Activated CD4-positive, alpha-beta T cell treated with anti-CD3 and anti-CD28 coated beads, Interleukin-2, amount 10 ng/mL, durations not matched to agents 7 days and 5 days (primary cell): ENCODE results near the gene STK32C. TPM values are rescaled to one million over a fixed set of nuclear protein-coding genes. Genes with fewer than 3 reads are reported as not detected.
"Not testable (repeated sequence)": the region's sequence is repeated elsewhere in the genome, so short reads cannot be mapped to it uniquely, and the experiment has no call there.

Source experiments
- CTCF ChIA-PET: fragments of 350-600 bp; sonication (Branson Sonifier 250); formaldehyde crosslinking; loops from one replicate; lab custom pipeline; 2021; ENCODE audit warnings: antibody characterized with exemption; lab: Charles Lee
- POLR2A ChIA-PET: fragments of 350-600 bp; sonication (Branson Sonifier 250); formaldehyde crosslinking; loops from one replicate; lab custom pipeline; 2021; ENCODE audit warnings: antibody characterized with exemption; lab: Charles Lee
- DNase-seq: peaks from one replicate; pipeline ENCODE4 v3.0.0-alpha.2; 2020
- H3K27ac Mint-ChIP-seq: one replicate; pipeline ENCODE4 v1.8.0; 2021; ENCODE audit warnings: mild to moderate bottlenecking, moderate library complexity, mixed read lengths
- H3K27me3 Mint-ChIP-seq: one replicate; pipeline ENCODE4 v1.8.0; 2021; ENCODE audit warnings: mixed read lengths
- H3K36me3 Mint-ChIP-seq: one replicate; pipeline ENCODE4 v1.8.0; 2021; ENCODE audit warnings: low read depth, mixed read lengths
- H3K4me1 Mint-ChIP-seq: one replicate; pipeline ENCODE4 v1.8.0; 2021; ENCODE audit warnings: mixed read lengths
- H3K4me3 Mint-ChIP-seq: one replicate; pipeline ENCODE4 v1.8.0; 2021; ENCODE audit warnings: mild to moderate bottlenecking, moderate library complexity, mixed read lengths
- H3K9me3 Mint-ChIP-seq: one replicate; pipeline ENCODE4 v1.8.0; 2021; ENCODE audit warnings: mixed read lengths
- total RNA-seq, 2 experiments: library from RNA; stranded (reverse); gene quantifications; one replicate each; pipeline ENCODE4 v1.2.3, GENCODE V29; 2021

The STK32C gene
- 10 to 100 TPM; 11.1 to 15.2 TPM for total RNA-seq

DNA sequence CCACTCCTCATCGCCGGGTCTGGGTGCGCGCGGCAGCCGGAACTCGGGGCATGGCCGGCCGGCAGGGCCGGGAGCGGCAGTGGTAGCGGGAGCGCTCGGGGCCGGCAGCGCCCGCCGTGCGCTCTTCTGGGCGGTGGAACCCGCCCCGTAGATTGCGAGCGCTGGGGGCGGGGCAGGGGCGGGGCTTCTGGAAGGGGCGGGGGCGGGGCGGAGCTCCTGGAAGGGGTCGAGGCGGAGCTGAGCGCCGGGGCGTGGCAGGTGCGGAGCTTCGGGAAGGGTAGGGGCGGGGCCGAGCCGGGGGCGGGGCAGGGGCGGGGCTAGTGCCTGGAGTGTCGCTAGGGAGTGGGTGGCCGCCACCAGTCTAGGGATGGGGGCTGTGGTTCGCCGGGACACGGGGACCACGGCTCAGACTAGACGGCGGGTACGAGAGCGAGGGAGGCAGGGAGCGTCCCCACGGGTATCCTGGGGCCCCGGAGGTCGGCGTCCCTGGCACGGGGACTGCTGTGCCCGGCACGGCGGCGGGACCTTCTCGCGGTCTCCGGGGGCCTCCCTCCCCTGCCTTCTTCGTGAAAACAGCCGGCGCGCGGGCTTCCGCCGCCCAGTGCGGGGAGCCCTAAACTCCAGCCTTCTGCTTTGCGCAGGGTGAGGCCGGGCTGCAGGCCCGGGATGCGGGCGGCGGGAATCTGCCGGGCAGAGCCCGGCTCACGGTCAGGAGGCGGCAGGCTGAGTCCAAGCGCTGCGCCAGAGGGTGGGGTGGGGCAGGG is at the start of gene STK32C:
STK32C (minus strand) TSS at position 128 of the 764 bp plus-strand sequence; CDS start at position 11, 117 bp downstream.
- Mint-ChIP-seq H3K27me3 (peaks cover 31% of the 10 kb centered on the region), H3K27ac (peak within 1 kb of the TSS; percentile 74), H3K4me1 (peaks cover 15% of the 10 kb centered on the region), H3K4me3 (peak within 1 kb of the TSS; percentile 78), H3K36me3 (no peaks in the 10 kb centered on the region), H3K9me3 (no peaks in the 10 kb centered on the region)
- POLR2A ChIA-PET = no interaction called here
- peak; percentile 88 for DNase-seq
- CTCF ChIA-PET = no interaction called here

DNA sequence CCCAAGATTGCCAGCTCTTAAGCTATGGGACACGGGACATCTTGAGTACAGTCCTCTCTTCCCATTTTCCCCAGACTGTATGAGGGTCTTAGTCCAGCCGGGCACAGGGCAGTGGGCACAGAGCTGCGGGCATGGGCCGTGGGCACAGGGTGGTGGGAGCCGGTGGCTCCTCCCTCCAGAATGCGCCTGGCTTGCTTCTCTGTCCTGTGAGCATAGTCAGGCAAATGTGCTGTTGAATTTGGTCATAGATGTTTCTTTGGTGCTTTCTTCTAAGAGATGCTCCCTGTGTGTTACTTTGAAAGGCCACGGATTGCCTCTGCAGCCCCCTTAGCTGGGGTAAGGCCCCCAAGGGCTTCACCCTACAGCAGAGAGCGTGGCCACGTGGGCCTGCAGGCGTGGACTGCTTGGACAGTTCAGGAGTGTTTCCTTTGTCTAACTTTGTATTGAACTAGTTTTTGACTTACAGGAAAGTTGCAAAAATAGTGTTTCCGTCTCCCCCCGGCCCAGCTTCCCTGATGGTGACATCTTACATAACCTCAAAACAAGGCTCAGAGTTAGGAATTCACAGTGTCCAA is 49.0 kb upstream of the STK32C start:
- Mint-ChIP-seq H3K36me3 (no peaks in the 10 kb centered on the region), H3K4me3 (no peak overlapping the region), H3K9me3 (peaks cover 2% of the 10 kb centered on the region), H3K27me3 (no peaks in the 10 kb centered on the region), H3K4me1 (peaks cover 2% of the 10 kb centered on the region), H3K27ac (no peak overlapping the region)
- DNase-seq = no peak
- ChIA-PET POLR2A (no interaction called here), CTCF (no interaction called here)

DNA sequence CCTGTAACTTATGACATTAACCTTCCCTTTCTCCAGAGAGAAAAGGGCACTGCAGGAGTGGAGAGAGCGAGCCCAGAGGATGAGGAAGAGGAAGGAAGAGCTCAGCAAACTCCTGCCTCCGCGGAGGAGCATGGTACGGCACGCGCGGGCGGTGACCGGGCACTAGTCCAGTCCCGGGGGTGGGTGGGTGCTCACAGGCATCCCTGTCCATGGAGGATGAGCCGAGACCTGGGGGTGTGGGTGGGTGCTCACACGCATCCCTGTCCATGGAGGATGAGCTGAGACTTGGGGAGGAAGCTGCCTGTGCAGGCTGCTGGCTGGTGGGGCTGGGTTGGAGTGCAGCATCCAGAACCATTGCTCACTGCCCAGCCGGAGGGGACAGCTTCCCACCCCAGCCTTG is 48.0 kb upstream of the STK32C start:
- Mint-ChIP-seq H3K4me1 (peaks cover 2% of the 10 kb centered on the region), H3K27ac (no peak overlapping the region), H3K36me3 (no peaks in the 10 kb centered on the region), H3K27me3 (no peaks in the 10 kb centered on the region), H3K4me3 (no peak overlapping the region), H3K9me3 (peaks cover 2% of the 10 kb centered on the region)
- POLR2A ChIA-PET = no interaction called here
- CTCF ChIA-PET = no interaction called here
- no peak for DNase-seq

DNA sequence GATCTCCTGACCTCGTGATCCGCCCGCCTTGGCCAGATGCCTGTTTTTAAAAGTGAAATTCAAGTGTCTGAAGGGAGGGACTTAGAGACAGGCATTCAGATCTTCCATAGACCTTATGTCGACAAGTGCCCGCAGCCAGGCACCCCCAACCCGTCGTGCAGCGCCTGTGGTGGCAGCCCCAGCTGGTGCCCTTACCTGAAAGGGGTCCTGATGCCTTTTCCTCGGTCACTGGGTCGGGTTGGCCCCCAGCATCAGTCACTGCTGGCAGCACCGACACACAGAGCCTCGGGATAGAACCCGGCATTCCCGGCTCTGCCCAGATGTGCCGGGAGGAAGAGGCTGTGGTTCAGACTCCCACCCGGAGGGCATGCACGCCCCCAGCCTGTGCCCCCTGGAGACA is 47.5 kb upstream of the STK32C start:
- Mint-ChIP-seq H3K4me1 (peaks cover 2% of the 10 kb centered on the region), H3K9me3 (peaks cover 2% of the 10 kb centered on the region), H3K27ac (no peak overlapping the region), H3K4me3 (no peak overlapping the region), H3K27me3 (no peaks in the 10 kb centered on the region), H3K36me3 (no peaks in the 10 kb centered on the region)
- ChIA-PET POLR2A (no interaction called here), CTCF (no interaction called here)
- DNase-seq = no peak

GRCh38 chr10:132354356-132355094 is 46.8 kb upstream of the STK32C start:
- CTCF ChIA-PET = no interaction called here

DNA sequence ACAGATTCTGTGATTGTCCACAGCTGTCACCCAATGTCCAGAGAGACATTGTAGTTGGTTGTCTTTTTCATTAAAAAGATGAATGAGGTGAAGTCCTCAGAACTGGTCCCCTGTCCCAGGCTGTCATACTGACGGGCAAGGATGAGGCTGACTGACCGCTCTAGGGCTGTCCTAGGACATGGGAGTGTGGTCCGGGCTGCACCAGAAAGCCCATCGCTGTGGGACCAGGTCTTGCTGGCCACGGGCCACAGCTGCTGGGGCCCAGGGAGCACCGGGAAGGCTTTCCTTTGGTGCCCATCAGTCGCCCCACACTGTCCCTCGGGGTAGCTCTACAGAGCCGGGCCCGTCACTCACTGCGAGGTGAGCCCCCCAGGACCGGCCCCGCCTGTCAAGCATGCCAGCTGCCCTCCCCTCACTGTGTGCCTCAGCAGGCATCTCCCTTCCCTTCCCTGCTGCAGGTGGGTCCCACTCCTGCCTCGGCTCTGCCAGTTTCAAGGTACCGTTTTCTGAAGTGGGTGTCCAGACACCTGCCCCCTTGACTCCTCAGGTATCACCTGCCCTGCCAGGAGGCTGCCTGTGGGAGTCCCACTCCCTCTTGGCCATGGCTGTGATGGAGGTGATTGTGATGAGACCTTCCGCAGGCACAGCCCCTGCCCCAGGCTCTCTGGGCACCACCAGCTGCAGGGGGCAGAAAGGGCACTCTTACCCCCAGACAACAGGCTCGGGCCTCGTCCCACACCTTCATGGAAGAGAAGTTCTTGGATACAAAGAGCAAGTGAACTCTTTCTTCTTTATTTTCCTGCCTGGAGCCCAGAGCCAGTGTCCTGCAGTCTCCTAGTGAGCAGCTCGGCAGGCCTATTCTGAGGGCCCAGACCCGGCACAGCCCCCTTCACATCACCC is 46.0 kb upstream of the STK32C start:
- Mint-ChIP-seq H3K4me3 (no peak overlapping the region), H3K36me3 (no peaks in the 10 kb centered on the region), H3K9me3 (peaks cover 2% of the 10 kb centered on the region), H3K27me3 (no peaks in the 10 kb centered on the region), H3K27ac (no peak overlapping the region), H3K4me1 (peaks cover 2% of the 10 kb centered on the region)
- ChIA-PET CTCF (no interaction called here), POLR2A (no interaction called here)
- no peak for DNase-seq

More at GRCh38 chr10:132354356-132355094, 46.8 kb upstream of the STK32C start:
- POLR2A ChIA-PET = no interaction called here
- DNase-seq = no peak
- Mint-ChIP-seq H3K27me3 (no peaks in the 10 kb centered on the region), H3K36me3 (no peaks in the 10 kb centered on the region), H3K27ac (no peak overlapping the region), H3K9me3 (peaks cover 2% of the 10 kb centered on the region), H3K4me1 (peaks cover 2% of the 10 kb centered on the region), H3K4me3 (no peak overlapping the region)

DNA sequence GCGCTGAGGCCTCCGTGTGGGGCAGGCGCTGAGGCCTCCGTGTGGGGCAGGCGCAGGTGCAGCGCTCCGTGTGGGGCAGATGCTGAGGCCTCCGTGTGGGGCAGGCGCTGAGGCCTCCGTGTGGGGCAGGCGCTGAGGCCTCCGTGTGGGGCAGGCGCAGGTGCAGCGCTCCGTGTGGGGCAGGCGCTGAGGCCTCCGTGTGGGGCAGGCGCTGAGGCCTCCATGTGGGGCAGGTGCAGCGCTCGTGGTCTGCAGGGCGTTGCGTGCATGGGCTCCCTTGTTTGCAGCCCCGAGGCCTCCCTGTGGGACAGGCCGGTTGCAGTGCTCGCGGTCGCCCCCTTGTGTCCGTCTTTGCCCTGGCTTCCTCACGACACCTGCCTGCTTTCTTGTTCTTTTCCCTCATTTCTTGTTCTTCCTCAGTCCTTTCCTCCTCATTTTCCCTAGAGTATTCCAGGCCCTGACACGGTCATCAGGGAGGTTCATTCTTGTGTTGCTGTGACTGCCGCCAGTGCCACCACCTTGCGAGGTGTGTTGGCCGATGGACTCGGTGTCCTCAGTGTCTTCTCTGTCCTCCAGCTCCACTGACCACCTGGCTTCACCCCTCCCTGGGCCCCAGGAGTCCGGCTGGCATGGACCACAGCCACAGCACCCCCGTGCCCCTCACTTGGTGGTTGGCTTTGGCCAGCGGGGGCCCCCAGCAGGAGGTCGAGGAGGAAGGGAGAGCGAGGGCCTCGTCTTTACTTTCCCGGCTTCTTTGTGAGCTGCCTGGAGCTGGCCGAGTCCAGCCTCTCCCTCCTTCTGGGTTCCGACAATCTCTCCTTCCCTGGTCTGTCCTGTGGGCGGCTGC is 44.9 kb upstream of the STK32C start:
- H3K36me3 Mint-ChIP-seq, H3K4me1 Mint-ChIP-seq, H3K9me3 Mint-ChIP-seq, H3K4me3 Mint-ChIP-seq, H3K27ac Mint-ChIP-seq, CTCF ChIA-PET, H3K27me3 Mint-ChIP-seq, POLR2A ChIA-PET: not testable (repeated sequence)
- DNase-seq = peak; percentile 79

DNA sequence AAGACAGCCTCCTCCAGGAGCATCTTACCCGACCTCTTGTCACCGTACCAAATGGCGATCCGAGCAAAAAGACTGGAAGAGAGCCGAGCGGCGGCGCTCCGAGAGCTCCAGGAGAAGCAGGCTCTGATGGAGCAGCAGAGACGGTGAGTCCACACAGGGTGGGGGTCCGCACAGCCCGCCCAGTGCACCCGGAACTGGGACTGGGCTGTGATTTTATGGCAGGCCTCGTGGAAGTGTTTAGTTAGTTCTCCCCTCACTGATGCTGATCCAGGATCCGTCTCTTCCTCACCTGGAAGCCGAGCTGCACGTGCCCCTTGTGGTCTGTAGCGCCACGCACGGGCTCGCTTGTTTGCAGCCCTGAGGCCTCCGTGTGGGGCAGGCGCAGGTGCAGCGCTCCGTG is 43.9 kb upstream of the STK32C start:
- no peaks in the 10 kb centered on the region for H3K27me3 Mint-ChIP-seq
- ChIA-PET CTCF (interaction anchor here (1.1 kb wide), 1 partner anchor 13 kb away, joined by 3 read pairs; no protein-coding TSS in a partner anchor), POLR2A (no interaction called here)
- no peak for DNase-seq
- H3K36me3 Mint-ChIP-seq = no peaks in the 10 kb centered on the region
- H3K4me1 Mint-ChIP-seq = peaks cover 2% of the 10 kb centered on the region
- no peak overlapping the region for H3K4me3 Mint-ChIP-seq
- H3K27ac Mint-ChIP-seq = no peak overlapping the region
- no peaks in the 10 kb centered on the region for H3K9me3 Mint-ChIP-seq

DNA sequence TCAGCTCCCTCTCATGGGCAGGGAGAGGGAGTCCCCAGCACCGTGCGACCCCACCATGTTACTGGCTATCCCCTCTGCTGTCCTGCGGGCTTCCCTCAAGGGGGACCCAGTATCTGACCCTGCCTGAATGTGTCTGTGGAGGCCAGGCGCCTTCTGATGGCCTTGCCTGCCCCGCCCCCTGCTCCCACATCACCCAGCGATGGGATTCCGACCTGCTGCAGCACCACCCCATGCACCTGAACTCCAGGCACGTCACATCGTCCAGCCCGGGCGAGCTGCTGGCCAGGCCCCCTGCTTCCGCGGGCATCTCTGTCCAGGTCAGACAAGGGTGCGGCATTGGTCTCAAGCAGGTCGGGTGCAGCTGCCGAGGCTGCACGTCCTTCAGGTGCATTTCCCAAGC is 43.2 kb upstream of the STK32C start:
- Mint-ChIP-seq H3K27ac (no peak overlapping the region), H3K9me3 (no peaks in the 10 kb centered on the region), H3K4me1 (peaks cover 2% of the 10 kb centered on the region), H3K36me3 (no peaks in the 10 kb centered on the region), H3K4me3 (no peak overlapping the region), H3K27me3 (no peaks in the 10 kb centered on the region)
- DNase-seq = no peak
- ChIA-PET POLR2A (no interaction called here), CTCF (interaction anchor here (1.1 kb wide), 1 partner anchor 13 kb away, joined by 3 read pairs; no protein-coding TSS in a partner anchor)

DNA sequence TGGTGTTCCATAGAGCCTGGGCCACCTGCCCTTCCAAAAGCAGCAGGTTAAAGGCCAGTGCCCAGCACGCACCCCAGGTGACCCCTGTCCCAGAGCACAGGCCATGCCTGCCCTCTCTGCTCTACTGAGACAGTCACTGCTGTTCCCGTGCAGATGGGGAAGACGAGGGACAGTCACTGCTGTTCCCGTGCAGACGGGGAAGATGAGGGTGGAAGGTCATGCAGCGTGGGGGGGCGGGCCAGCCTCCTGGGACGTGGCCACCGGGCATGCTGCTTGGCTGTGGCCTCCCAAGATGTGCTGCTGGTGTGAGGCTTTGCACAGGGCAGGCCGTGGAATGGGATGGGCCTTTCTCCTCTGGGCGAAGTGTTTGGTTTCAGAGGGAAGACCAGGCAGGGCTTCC is 42.6 kb upstream of the STK32C start:
- POLR2A ChIA-PET = no interaction called here
- Mint-ChIP-seq H3K27me3 (no peaks in the 10 kb centered on the region), H3K4me3 (no peak overlapping the region), H3K27ac (no peak overlapping the region), H3K9me3 (no peaks in the 10 kb centered on the region), H3K36me3 (no peaks in the 10 kb centered on the region), H3K4me1 (peaks cover 2% of the 10 kb centered on the region)
- DNase-seq = no peak
- CTCF ChIA-PET = no interaction called here

- CTCF ChIA-PET = no interaction called here
- no peaks in the 10 kb centered on the region for H3K36me3 Mint-ChIP-seq
These were observed 42.0 kb upstream of the STK32C start for GRCh38 chr10:132349766-132350165.

DNA sequence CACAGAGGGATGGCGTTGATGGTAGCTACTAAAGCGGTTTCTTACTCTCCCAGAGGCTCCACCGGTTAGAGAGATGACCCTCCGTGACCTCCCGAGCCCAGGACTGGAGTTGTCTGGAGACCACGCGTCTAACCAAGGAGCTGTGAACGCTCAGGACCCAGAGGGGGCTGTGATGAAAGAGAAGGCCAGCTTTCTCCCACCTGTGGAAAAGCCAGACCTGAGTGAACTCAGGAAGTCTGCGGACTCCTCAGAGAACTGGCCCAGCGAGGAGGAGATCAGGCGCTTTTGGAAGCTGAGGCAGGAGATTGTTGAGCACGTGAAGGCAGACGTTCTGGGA is 40.1 kb upstream of the STK32C start:
- CTCF ChIA-PET = interaction anchor here (1.6 kb wide), 1 partner anchor 9 kb away, joined by 3 read pairs; no protein-coding TSS in a partner anchor
- H3K27me3 Mint-ChIP-seq = no peaks in the 10 kb centered on the region
- no peak for DNase-seq
- no peaks in the 10 kb centered on the region for H3K9me3 Mint-ChIP-seq
- H3K27ac Mint-ChIP-seq = no peak overlapping the region
- H3K4me3 Mint-ChIP-seq = no peak overlapping the region
- H3K4me1 Mint-ChIP-seq = no peaks in the 10 kb centered on the region
- no peaks in the 10 kb centered on the region for H3K36me3 Mint-ChIP-seq
- POLR2A ChIA-PET = no interaction called here

More at GRCh38 chr10:132349766-132350165, 42.0 kb upstream of the STK32C start:
- POLR2A ChIA-PET = no interaction called here
- peaks cover 2% of the 10 kb centered on the region for H3K4me1 Mint-ChIP-seq
- H3K9me3 Mint-ChIP-seq = no peaks in the 10 kb centered on the region
- H3K27me3 Mint-ChIP-seq = no peaks in the 10 kb centered on the region
- no peak overlapping the region for H3K4me3 Mint-ChIP-seq
- no peak for DNase-seq
- no peak overlapping the region for H3K27ac Mint-ChIP-seq
